Natural killer cell (primary cell): ENCODE results near the gene CEP83. TPM values are rescaled to one million over a fixed set of nuclear protein-coding genes. Genes with fewer than 3 reads are reported as not detected.

ENCODE experiments used
- ATAC-seq, 3 donors: fragments of 150-1000 bp in 2 of 3; fragments of 200-7000 bp in 1 of 3; cut with Tn5 transposase; 1 replicate in 1 of 3; 2 replicates in 2 of 3; pipeline ENCODE4 v1.10.0; 2021; ENCODE audit warnings: mild to moderate bottlenecking in 2 of 3, moderate library complexity in 2 of 3
- DNase-seq, 2 donors: peaks; one replicate each; pipeline versions ENCODE4 v3.0.0 to v3.0.0-alpha.2; 2013 to 2021; ENCODE audit warnings: mixed read lengths in 1 of 2
- H3K27ac ChIP-seq: one replicate; pipeline ENCODE4 v1.5.1; 2013; ENCODE audit warnings: mild to moderate bottlenecking, low read length
- H3K27me3 ChIP-seq: one replicate; pipeline ENCODE4 v1.6.1; 2013; ENCODE audit warnings: low read length; ENCODE audit not compliant: control insufficient read depth, insufficient read depth
- H3K36me3 ChIP-seq: one replicate; pipeline ENCODE4 v1.6.1; 2013; ENCODE audit warnings: low read length; ENCODE audit not compliant: control insufficient read depth, insufficient read depth
- H3K4me1 ChIP-seq: one replicate; pipeline ENCODE4 v1.6.1; 2013; ENCODE audit warnings: low read length; ENCODE audit not compliant: control insufficient read depth, insufficient read depth
- H3K4me3 ChIP-seq: one replicate; pipeline ENCODE4 v1.5.1; 2013; ENCODE audit warnings: low read length
- H3K9me3 ChIP-seq: one replicate; pipeline ENCODE4 v1.6.1; 2013; ENCODE audit warnings: low read length; ENCODE audit not compliant: control insufficient read depth, insufficient read depth
- H3K27ac Mint-ChIP-seq, 2 donors: one replicate each; pipeline ENCODE4 v1.8.0; 2022; ENCODE audit warnings: mild to moderate bottlenecking in 2 of 2, mixed read lengths in 2 of 2, moderate library complexity in 1 of 2
- H3K27me3 Mint-ChIP-seq, 2 donors: one replicate each; pipeline ENCODE4 v1.8.0; 2022; ENCODE audit warnings: low read depth in 2 of 2, mixed read lengths in 2 of 2
- H3K36me3 Mint-ChIP-seq: one replicate; pipeline ENCODE4 v1.8.0; 2022; ENCODE audit warnings: mixed read lengths
- H3K4me1 Mint-ChIP-seq, 2 donors: one replicate each; pipeline ENCODE4 v1.8.0; 2022; ENCODE audit warnings: mixed read lengths in 2 of 2
- H3K4me3 Mint-ChIP-seq: one replicate; pipeline ENCODE4 v1.8.0; 2022; ENCODE audit warnings: mild to moderate bottlenecking, moderate library complexity, mixed read lengths
- H3K9me3 Mint-ChIP-seq, 2 donors: one replicate each; pipeline ENCODE4 v1.8.0; 2022; ENCODE audit warnings: mixed read lengths in 2 of 2
- WGBS: methylation state at CpG from one replicate; pipeline ENCODE4 v1.1.7; 2013; ENCODE audit warnings: missing lambda C conversion rate; ENCODE audit not compliant: insufficient coverage; 5-methylcytosine and 5-hydroxymethylcytosine counted together
- intact Hi-C: fragments of 100-400 bp; cut with micrococcal nuclease; formaldehyde crosslinking; loops from one replicate; pipeline ENCODE4 v1.14.2; 2022
- total RNA-seq, 4 donors: library from RNA; stranded (reverse); fragments of 120-200 nt in 1 of 4; gene quantifications; one replicate each; pipeline versions ENCODE4 v1.2.3 to v1.2.4, GENCODE V29; 2013 to 2022
- TF ChIP-seq, protein P1 (sequence below): fragments of 200-600 bp; IDR thresholded peaks from one replicate; pipeline ENCODE4 v1.8.0; 2022; ENCODE audit warnings: antibody characterized with exemption

CEP83 gene
- total RNA-seq, 3 donors from 2014 or later (not counting 1 experiment from before 2014, with no cell fraction given) = 13.3 to 19.3 (median 15.2) TPM

DNA sequence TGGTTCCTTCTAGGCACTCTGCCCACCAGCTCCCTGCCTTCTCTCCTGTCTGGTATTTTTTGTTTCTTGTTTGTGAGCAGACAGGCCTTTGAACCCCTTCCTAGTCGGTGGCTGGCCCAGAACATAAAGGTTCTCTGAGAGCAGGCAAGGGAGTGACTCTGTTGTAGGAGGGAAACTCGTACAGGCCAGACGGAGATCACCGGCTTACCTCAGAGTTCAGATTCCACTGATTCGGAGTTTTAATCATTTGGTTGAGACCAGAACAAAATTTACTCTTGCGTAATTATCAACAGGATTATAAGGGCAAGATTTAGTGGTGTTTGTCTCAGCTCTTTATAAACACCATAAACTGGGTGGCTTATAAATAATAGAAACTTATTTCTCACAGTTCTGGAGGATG is 182.9 kb downstream of the CEP83 start:
- Histone ChIP-seq H3K27ac (no peak overlapping the region), H3K27me3 (no peaks in the 10 kb centered on the region), H3K4me3 (no peak overlapping the region), H3K36me3 (no peaks in the 10 kb centered on the region), H3K4me1 (peaks cover 2% of the 10 kb centered on the region), H3K9me3 (no peaks in the 10 kb centered on the region)
- H3K27me3 Mint-ChIP-seq = no peaks in the 10 kb centered on the region
- H3K9me3 Mint-ChIP-seq = no peaks in the 10 kb centered on the region
- ATAC-seq = no peak
- no peaks in the 10 kb centered on the region for H3K36me3 Mint-ChIP-seq
- H3K4me3 Mint-ChIP-seq = no peak overlapping the region
- H3K27ac Mint-ChIP-seq = no peak overlapping the region
- TF ChIP-seq, protein P1, sequence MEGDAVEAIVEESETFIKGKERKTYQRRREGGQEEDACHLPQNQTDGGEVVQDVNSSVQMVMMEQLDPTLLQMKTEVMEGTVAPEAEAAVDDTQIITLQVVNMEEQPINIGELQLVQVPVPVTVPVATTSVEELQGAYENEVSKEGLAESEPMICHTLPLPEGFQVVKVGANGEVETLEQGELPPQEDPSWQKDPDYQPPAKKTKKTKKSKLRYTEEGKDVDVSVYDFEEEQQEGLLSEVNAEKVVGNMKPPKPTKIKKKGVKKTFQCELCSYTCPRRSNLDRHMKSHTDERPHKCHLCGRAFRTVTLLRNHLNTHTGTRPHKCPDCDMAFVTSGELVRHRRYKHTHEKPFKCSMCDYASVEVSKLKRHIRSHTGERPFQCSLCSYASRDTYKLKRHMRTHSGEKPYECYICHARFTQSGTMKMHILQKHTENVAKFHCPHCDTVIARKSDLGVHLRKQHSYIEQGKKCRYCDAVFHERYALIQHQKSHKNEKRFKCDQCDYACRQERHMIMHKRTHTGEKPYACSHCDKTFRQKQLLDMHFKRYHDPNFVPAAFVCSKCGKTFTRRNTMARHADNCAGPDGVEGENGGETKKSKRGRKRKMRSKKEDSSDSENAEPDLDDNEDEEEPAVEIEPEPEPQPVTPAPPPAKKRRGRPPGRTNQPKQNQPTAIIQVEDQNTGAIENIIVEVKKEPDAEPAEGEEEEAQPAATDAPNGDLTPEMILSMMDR = no peak
- H3K4me1 Mint-ChIP-seq = peaks cover 9 to 21% of the 10 kb centered on the region in 2 donors
- 98% methylated on average over 5 of the region's 6 CpGs for WGBS
- DNase-seq = no peak
- intact Hi-C loops = no loop called here

DNA sequence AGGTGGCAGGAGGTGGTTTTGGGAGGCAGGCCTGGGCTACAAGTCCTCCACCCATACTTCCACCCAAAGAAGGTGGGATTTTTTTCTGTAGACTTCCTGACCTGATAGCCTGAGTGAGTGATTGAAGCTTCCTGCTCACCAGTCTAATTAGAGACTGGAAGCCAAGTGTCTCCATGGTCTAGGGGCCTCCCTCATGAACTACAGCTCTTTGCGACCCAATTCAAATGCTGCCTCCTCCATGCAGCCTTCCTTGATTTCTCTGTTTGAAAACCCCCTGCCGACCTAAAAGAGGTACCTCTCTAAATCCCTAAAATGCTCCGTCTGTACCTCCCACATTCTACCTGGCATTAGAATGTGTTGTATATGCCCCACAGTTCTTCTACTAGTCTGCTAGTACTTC is 186.4 kb downstream of the CEP83 start:
- H3K4me1 Mint-ChIP-seq = peaks cover 19 to 35% of the 10 kb centered on the region in 2 donors
- Histone ChIP-seq H3K9me3 (no peaks in the 10 kb centered on the region), H3K27ac (no peak overlapping the region), H3K4me3 (no peak overlapping the region), H3K27me3 (no peaks in the 10 kb centered on the region), H3K4me1 (peaks cover 15% of the 10 kb centered on the region), H3K36me3 (no peaks in the 10 kb centered on the region)
- H3K27me3 Mint-ChIP-seq = no peaks in the 10 kb centered on the region
- no peak overlapping the region for H3K4me3 Mint-ChIP-seq
- ATAC-seq (no peak), DNase-seq (no peak)
- no peaks in the 10 kb centered on the region for H3K9me3 Mint-ChIP-seq
- peak overlapping the region in 1 of 2 donors; percentile 24 for H3K27ac Mint-ChIP-seq
- 98% methylated on average over 3 of the region's 3 CpGs for WGBS
- TF ChIP-seq, protein P1 = no peak
- intact Hi-C loops = no loop called here
- H3K36me3 Mint-ChIP-seq = no peaks in the 10 kb centered on the region

DNA sequence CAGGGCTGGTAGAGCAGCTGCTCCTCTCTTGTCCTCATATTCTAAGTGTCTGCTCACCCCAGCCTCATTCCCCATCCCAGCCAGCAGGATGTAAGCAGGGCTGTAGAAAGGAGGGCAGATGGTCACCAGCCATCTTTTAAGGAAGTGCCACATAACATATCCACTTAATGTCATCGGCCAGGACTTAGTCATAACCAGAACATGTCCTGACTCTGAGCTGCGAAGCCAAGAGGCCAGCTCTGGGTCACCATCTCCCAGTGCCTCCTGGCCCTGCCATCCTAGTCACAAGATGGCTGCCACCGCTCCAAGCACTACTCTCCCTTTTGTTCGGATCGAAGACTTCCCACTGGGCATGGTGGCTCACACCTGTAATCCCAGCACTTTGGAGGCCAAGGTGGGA is 187.4 kb downstream of the CEP83 start:
- H3K4me1 ChIP-seq = peaks cover 23% of the 10 kb centered on the region
- Mint-ChIP-seq H3K27ac (peak overlapping the region; percentile 1 to 21), H3K4me1 (peaks cover 25 to 45% of the 10 kb centered on the region in 2 donors), H3K27me3 (no peaks in the 10 kb centered on the region), H3K36me3 (no peaks in the 10 kb centered on the region), H3K4me3 (no peak overlapping the region), H3K9me3 (no peaks in the 10 kb centered on the region)
- TF ChIP-seq, protein P1 = no peak
- no peaks in the 10 kb centered on the region for H3K36me3 ChIP-seq
- ATAC-seq (no peak), DNase-seq (no peak)
- H3K9me3 ChIP-seq = no peaks in the 10 kb centered on the region
- 85% methylated on average over 5 of the region's 5 CpGs for WGBS
- no peaks in the 10 kb centered on the region for H3K27me3 ChIP-seq
- H3K27ac ChIP-seq = no peak overlapping the region
- intact Hi-C loops = no loop called here
- no peak overlapping the region for H3K4me3 ChIP-seq

DNA sequence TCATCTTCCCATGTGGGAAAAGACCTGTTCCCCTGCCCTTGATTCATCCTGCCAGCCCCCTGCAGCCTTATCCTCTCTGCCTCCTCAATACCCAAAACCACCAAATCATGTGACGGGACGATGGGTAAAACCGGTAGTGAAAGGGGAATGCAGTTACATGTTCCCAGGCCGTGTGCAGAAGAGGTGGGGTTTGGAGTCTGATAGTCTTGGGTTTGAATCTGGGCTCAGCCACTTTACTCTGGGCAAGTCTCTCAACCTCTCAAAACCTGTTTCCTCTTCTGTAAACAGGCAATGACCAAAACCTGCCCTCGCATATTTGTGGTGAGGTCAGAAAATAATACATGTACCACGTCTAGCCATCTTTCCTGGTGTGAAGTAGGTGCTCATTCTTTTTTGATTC is 188.3 kb downstream of the CEP83 start:
- Mint-ChIP-seq H3K4me1 (peaks cover 31 to 52% of the 10 kb centered on the region in 2 donors), H3K27me3 (no peaks in the 10 kb centered on the region), H3K9me3 (no peaks in the 10 kb centered on the region), H3K4me3 (no peak overlapping the region), H3K36me3 (no peaks in the 10 kb centered on the region), H3K27ac (peak overlapping the region; percentile 1 to 21)
- peaks cover 28% of the 10 kb centered on the region for H3K4me1 ChIP-seq
- ATAC-seq (peak in 1 of 3 donors; percentile 34), DNase-seq (peak in 1 of 2 donors; percentile 14)
- no peak overlapping the region for H3K27ac ChIP-seq
- H3K4me3 ChIP-seq = no peak overlapping the region
- H3K9me3 ChIP-seq = no peaks in the 10 kb centered on the region
- intact Hi-C loops = no loop called here
- 48% methylated on average over 2 of the region's 6 CpGs for WGBS
- no peaks in the 10 kb centered on the region for H3K36me3 ChIP-seq
- TF ChIP-seq, protein P1 = no peak
- no peaks in the 10 kb centered on the region for H3K27me3 ChIP-seq
